Measurements from ENCODE around the gene TTC31. TPM values are rescaled to one million over a fixed set of nuclear protein-coding genes. Genes with fewer than 3 reads are reported as not detected.

The TTC31 gene
- 20.8 and 21.4 TPM in 2 replicates for total RNA-seq

GRCh38 chr2:74482801-74483674, at the start of gene TTC31, which contains the start of gene CCDC142:
TSS of gene TTC31 (plus strand) at chr2:74483081. CDS start at chr2:74483096, 15 bp downstream.
TSS of gene CCDC142 (minus strand) at chr2:74482998. CDS start at chr2:74482837, 161 bp downstream.

GRCh38 chr2:74441690-74442482, 41.0 kb upstream of the TTC31 start, which contains the start of gene RTKN:
TSS of gene RTKN (minus strand) at chr2:74441937. CDS start at chr2:74441816, 121 bp downstream.

GRCh38 chr2:74454654-74455511, 28.0 kb upstream of the TTC31 start, which contains the start of gene INO80B:
TSS of gene INO80B (plus strand) at chr2:74455087. CDS start at chr2:74455117, 30 bp downstream.

GRCh38 chr2:74458132-74458937, 24.5 kb upstream of the TTC31 start, which contains the start of gene WBP1:
TSS of gene WBP1 (plus strand) at chr2:74458438. CDS start at chr2:74458603, 165 bp downstream.

GRCh38 chr2:74472086-74472944, 10.6 kb upstream of the TTC31 start, which contains the start of gene MRPL53:
TSS of gene MRPL53 (minus strand) at chr2:74472680. CDS start at chr2:74472660, 20 bp downstream.

GRCh38 chr2:74499267-74499939, 16.5 kb downstream of the TTC31 start, which contains the start of gene LBX2:
TSS of gene LBX2 (minus strand) at chr2:74499603. CDS start at chr2:74499537, 66 bp downstream.

GRCh38 chr2:74507145-74507925, 24.5 kb downstream of the TTC31 start, which contains the start of gene PCGF1:
TSS of gene PCGF1 (minus strand) at chr2:74507695. CDS start at chr2:74507668, 27 bp downstream.

GRCh38 chr2:74514368-74515270, 31.7 kb downstream of the TTC31 start, which contains the start of gene TLX2:
TSS of gene TLX2 (plus strand) at chr2:74514450. CDS start at chr2:74514807, 357 bp downstream.

GRCh38 chr2:74525717-74526648, 43.1 kb downstream of the TTC31 start, which contains the start of gene DQX1:
TSS of gene DQX1 (minus strand) at chr2:74526231. CDS start at chr2:74525729, 502 bp downstream.

GRCh38 chr2:74529357-74530238, 46.7 kb downstream of the TTC31 start, which contains the start of the genes AUP1 and HTRA2:
TSS of gene AUP1 (minus strand) at chr2:74529706. CDS start at chr2:74529629, 77 bp downstream.
TSS of gene HTRA2 (plus strand) at chr2:74529933. CDS start at chr2:74530007, 74 bp downstream.

Measured in bronchus fibroblast of lung (primary cell).